CD4-positive, alpha-beta T cell treated with Interleukin-4 for 4 hours (primary cell): Measurements from ENCODE around the gene GNB2.
"Not testable (repeated sequence)": the region's sequence is repeated elsewhere in the genome, so short reads cannot be mapped to it uniquely, and the experiment has no call there.

Source experiments
- DNase-seq: peaks from one replicate; pipeline ENCODE4 v3.0.0-alpha.2; 2020

Gene GNB2

DNA sequence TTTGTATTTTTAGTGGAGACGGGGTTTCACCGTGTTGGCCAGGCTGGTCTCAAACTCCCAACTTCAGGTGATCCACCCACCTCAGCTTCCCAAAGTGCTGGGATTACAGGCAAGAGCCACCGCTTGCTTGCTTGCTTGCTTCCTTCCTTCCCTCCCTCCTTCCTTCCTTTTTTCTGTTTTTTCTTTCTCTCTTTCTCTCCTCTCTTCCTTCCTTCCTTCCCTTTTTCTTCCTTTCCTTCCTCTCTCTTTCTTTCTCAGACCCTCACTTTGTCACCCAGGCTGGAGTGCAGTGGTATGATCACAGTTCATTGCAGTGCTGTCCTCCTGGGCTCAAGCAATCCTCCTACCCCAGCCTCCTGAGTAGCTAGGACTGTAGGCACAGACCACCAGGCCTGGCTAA, 27.5 kb downstream of the GNB2 start:
- not testable (repeated sequence) for DNase-seq

GRCh38 chr7:100705320-100705752, 31.8 kb downstream of the GNB2 start:
- DNase-seq, result peak; percentile 53

GRCh38 chr7:100705753-100706671, 32.5 kb downstream of the GNB2 start, which contains the start of gene POP7:
POP7 (plus strand) TSS chr7:100706121; CDS start chr7:100706831, 710 bp downstream.
- DNase-seq, result peak; percentile 97

- no peak for DNase-seq
These were observed 33.3 kb downstream of the GNB2 start for GRCh38 chr7:100706672-100707311.

DNA sequence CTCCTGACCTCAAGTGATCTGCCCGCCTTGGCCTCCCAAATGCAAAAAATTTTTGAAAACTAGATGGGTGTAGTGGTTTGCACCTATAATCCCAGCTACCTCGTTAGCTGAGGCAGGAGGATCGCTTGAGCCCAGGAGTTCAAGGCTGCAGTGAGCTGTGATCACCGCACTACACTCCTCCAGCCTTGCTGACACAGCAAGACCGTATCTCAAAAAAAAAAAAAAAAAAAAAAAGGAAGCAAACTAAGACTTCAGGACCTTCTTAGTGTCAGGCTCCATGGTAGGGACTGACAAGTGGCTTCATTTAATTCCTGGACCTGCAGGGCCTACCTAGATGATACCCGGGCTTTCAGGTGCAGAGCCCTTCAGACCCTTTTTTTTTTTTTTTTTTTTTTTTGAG, 34.9 kb downstream of the GNB2 start:
- no peak for DNase-seq

- DNase-seq, result no peak
These were observed 36.9 kb downstream of the GNB2 start for GRCh38 chr7:100710452-100710851.

DNA sequence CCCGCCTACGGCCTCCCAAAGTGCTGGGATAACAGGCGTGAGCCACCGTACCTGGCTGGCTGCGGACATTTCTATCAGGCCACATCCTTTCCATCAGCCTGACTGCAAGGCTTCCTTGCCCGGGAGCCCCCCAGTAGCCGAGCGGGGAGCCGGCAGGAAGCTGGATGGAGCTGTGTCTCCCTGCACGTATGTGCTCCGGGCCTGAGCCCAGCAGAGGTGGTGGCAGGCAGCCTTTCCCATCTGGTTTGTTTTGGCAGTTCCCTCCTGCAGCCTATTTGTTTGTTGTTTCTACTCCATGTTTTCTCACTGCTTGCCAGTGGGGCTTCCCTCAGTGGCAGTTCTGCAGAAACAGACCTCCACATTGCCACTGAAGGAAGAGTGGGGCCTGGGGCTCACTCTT, 37.8 kb downstream of the GNB2 start:
- DNase-seq, result no peak

DNA sequence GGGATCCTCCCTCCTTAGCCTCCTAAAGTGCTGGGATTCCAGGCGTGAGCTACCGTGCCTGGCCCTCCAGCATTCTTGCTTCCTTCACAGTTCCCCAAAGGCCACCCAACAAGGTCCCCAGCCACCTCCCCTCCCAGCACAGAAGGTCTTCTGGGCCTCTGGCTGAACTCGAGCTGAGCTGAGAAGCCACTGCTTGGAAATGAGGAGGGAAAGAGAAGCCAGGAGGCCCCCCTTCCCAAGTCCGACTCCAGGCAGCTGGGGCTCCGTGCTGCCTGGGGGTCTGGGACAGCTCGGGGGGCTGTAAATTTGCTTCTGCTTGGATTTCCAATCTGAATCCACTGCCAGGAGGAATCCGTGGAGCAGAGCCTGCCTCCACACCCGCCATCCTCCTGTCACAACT, 41.2 kb downstream of the GNB2 start:
- DNase-seq, result no peak

DNA sequence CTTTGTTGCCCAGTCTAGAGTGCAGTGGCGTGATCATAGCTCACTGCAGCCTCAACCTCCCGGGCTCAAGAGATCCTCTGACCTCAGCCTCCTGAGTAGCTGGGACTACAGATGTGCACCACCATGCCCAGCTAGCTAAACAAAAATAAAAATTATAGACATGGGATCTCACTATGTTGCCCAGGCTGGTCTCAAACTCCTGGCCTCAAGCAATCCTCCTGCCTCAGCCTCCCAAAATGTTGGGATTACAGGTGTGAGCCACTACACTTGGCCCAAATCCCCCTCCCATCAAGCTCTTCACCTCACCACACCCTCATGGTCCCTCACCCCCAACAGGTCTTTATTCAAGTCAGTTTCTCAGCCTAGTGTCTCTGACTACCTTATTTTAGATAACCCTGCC, 43.5 kb downstream of the GNB2 start:
- DNase-seq, result not testable (repeated sequence)

DNA sequence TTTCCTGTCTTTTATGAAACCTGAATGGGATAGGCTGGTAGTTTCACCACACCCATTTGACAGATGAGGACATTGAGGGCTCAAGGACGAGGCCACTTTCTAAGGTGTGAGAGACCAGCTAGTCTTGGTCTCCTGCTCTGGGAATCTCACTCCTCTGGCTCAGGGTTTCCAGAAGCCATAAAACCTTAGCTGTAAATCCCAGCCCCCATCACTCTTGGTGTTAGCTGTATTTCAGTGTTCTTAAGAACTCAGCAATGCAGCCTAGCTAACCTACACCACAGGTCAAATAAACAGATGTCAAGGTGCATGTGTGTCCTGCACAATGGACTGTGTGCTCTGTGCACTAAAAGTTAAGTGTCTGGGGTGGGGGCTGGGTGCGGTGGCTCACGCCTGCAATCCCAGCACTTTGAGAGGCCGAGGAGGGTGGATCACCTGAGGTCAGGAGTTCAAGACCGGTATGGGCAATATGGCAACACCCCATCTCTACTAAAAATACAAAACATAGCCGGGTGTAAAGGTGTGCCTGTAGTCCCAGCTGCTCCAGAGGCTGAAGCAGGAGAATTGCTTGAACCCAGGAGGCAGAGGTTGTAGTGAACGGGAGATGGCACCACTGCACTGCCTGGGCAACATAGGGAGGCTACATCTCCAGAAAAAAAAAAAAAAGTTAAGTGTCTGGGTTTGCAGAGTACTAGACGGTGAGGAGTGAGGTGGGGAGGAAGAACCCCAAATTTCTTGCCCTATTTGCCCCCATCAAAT, 46.2 kb downstream of the GNB2 start:
- DNase-seq, result no peak

DNA sequence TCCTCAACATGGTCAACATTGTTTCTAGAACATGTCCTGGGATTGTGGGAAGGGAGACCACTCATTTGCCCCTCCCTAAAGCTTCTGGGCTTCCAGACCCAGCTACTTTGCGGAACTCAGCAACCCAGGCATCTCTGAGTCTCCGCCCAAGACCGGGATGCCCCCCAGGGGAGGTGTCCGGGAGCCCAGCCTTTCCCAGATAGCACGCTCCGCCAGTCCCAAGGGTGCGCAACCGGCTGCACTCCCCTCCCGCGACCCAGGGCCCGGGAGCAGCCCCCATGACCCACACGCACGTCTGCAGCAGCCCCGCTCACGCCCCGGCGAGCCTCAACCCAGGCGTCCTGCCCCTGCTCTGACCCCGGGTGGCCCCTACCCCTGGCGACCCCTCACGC, 46.7 kb downstream of the GNB2 start, which contains the start of gene EPO:
EPO (plus strand) TSS at position 190 of the 392 bp plus-strand sequence. CDS start 513 bp downstream, outside the sequence.
- no peak for DNase-seq

DNA sequence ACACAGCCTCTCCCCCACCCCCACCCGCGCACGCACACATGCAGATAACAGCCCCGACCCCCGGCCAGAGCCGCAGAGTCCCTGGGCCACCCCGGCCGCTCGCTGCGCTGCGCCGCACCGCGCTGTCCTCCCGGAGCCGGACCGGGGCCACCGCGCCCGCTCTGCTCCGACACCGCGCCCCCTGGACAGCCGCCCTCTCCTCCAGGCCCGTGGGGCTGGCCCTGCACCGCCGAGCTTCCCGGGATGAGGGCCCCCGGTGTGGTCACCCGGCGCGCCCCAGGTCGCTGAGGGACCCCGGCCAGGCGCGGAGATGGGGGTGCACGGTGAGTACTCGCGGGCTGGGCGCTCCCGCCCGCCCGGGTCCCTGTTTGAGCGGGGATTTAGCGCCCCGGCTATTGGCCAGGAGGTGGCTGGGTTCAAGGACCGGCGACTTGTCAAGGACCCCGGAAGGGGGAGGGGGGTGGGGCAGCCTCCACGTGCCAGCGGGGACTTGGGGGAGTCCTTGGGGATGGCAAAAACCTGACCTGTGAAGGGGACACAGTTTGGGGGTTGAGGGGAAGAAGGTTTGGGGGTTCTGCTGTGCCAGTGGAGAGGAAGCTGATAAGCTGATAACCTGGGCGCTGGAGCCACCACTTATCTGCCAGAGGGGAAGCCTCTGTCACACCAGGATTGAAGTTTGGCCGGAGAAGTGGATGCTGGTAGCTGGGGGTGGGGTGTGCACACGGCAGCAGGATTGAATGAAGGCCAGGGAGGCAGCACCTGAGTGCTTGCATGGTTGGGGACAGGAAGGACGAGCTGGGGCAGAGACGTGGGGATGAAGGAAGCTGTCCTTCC, 47.3 kb downstream of the GNB2 start:
- no peak for DNase-seq

DNA sequence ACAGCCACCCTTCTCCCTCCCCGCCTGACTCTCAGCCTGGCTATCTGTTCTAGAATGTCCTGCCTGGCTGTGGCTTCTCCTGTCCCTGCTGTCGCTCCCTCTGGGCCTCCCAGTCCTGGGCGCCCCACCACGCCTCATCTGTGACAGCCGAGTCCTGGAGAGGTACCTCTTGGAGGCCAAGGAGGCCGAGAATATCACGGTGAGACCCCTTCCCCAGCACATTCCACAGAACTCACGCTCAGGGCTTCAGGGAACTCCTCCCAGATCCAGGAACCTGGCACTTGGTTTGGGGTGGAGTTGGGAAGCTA, 47.9 kb downstream of the GNB2 start:
- no peak for DNase-seq

DNA sequence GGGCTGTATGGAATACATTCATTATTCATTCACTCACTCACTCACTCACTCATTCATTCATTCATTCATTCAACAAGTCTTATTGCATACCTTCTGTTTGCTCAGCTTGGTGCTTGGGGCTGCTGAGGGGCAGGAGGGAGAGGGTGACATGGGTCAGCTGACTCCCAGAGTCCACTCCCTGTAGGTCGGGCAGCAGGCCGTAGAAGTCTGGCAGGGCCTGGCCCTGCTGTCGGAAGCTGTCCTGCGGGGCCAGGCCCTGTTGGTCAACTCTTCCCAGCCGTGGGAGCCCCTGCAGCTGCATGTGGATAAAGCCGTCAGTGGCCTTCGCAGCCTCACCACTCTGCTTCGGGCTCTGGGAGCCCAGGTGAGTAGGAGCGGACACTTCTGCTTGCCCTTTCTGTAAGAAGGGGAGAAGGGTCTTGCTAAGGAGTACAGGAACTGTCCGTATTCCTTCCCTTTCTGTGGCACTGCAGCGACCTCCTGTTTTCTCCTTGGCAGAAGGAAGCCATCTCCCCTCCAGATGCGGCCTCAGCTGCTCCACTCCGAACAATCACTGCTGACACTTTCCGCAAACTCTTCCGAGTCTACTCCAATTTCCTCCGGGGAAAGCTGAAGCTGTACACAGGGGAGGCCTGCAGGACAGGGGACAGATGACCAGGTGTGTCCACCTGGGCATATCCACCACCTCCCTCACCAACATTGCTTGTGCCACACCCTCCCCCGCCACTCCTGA, 49.1 kb downstream of the GNB2 start:
- DNase-seq, result no peak

GRCh38 chr7:100723732-100724275, 50.3 kb downstream of the GNB2 start:
- DNase-seq, result no peak

DNA sequence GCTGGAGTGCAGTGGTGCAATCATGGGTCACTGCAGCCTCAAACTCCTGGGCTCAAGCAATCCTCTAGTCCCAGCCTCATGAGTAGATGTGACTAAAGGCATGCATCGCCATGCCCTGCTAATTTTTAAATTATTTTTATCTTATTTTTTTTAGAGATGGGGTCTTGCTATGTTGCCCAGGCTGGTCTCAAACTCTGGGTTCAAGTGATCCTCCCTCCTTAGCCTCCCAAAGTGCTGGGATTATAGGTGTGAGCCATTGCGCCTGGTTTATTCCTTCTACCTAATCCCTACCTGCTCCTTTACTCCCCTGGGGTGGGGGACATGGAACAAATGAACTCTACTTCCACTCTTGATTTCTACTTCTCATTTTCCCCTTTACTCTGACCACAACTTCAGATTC, 50.8 kb downstream of the GNB2 start:
- DNase-seq, result not testable (repeated sequence)

DNA sequence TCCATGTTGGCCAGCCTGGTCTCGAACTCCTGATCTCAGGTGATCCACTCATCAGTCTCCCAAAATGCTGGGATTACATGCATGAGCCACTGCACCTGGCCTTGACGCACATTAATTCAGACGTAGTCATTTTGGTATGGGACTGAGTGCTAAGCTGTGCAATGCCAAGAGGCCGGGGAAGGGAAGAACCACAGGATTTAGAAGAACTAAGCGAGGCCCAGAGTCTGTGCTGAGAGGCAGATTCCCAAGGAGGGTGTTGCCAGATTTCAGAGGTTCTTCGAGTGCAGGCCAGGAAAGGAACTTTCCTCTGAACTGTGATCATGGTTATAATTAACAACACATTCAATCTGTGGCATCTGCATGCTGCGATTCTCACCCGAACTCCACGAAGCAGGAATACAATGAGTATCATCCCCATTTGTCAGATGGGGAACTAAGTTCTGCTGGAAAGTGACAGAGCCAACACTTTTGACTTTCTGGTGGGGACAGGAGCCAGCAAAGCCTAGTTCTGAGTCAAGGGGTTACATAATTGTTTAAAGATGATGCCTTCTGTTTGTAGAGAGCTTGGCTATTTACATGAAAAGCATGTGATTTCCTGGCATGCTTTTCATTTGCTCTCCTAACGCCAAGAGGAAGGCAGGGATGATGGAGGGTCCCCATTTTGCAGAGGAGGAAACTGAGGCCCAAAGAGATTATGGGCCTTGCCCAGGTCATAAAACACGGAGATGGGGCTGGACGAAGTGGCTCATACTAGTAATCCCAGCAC, 53.6 kb downstream of the GNB2 start:
- no peak for DNase-seq

GRCh38 chr7:100728196-100728595, 54.7 kb downstream of the GNB2 start:
- DNase-seq, result no peak
